ENCODE data around the gene GPRASP1.

DNA sequence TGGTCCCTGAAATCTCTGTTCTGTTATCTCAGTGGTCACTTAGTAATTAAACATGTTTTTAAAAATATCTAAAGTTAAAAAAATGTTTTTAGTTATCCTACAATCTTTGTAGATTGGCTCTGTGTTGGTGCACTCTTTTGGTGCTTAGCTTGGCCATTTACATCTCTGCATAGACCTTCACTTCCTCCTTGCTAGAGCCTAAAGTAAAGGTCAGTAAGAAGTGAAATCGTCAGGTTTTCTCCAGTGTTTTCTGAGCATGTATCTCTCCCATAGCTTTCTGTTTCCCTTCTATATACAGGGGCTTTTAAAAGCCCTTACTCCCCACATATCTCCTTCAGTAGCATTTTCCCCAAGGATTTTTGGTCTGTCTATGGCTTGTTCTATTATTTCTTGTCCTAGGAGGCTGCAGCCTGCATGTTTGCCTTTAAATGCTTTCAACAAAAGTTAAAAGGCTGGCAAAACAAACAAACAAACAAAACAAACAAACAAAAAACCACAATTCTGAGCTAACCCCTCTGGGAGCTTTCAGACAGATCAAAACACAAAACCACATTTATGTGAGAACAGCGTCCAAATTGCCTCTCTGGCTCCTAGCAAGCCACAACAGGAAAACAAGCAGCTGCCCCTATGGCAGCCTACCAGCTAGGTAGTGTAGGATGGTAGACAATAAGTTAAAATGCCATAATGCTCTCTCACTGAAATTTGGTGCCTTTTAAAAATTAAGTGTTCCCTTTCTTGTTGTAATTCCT, 33.7 kb downstream of the GPRASP1 start:
- TF ChIP-seq POLR2A (IDR thresholded peaks at IDR 0.05; ENCODE audit: low read depth, low read length) (no peak), JUND (IDR thresholded peaks at IDR 0.05; ENCODE audit: low read depth, low read length) (no peak), MLLT1 (IDR thresholded peaks at IDR 0.05) (no peak), RBBP5 (conservative IDR thresholded peaks at IDR 0.05) (no peak)
